Measurements from ENCODE around the gene RCC2. TPM values are rescaled to one million over a fixed set of nuclear protein-coding genes. Genes with fewer than 3 reads are reported as not detected.

The RCC2 gene
- total RNA-seq, 1 experiment from 2014 or later = 116 TPM

- Histone ChIP-seq H3K4me1 (ENCODE audit: control insufficient read depth, insufficient read depth, low read length) (peaks cover 4% of the 10 kb centered on the region), H3K4me3 (ENCODE audit: low read depth in 2 of 2, low read length in 2 of 2) (no peak overlapping the region), H3K27me3 (ENCODE audit: control insufficient read depth, insufficient read depth, low read length) (no peaks in the 10 kb centered on the region), H3K27ac (ENCODE audit: low read length) (no peak overlapping the region), H3K36me3 (ENCODE audit: control insufficient read depth, insufficient read depth, low read length) (no peaks in the 10 kb centered on the region), H3K9me3 (ENCODE audit: control insufficient read depth, insufficient read depth, low read depth, low read length) (no peaks in the 10 kb centered on the region)
- DNase-seq (ENCODE audit: low read depth, low spot score) = no peak
- ChIA-PET POLR2A (no interaction called here), CTCF (interaction anchor here (0.6 kb wide), 1 partner anchor 72 kb away, joined by 4 read pairs; no protein-coding TSS in a partner anchor)
- intact Hi-C loops (cut with micrococcal nuclease; ENCODE audit: unreplicated experiment) (no loop called here), in situ Hi-C loops (cut with HindIII; ENCODE audit: low pct_unique_long_range_greater_than_20kb, low sequenced_read_pairs) (no loop called here)
- no TSS peak for BruUV-seq (replicated peaks)
- TF ChIP-seq, protein P1, sequence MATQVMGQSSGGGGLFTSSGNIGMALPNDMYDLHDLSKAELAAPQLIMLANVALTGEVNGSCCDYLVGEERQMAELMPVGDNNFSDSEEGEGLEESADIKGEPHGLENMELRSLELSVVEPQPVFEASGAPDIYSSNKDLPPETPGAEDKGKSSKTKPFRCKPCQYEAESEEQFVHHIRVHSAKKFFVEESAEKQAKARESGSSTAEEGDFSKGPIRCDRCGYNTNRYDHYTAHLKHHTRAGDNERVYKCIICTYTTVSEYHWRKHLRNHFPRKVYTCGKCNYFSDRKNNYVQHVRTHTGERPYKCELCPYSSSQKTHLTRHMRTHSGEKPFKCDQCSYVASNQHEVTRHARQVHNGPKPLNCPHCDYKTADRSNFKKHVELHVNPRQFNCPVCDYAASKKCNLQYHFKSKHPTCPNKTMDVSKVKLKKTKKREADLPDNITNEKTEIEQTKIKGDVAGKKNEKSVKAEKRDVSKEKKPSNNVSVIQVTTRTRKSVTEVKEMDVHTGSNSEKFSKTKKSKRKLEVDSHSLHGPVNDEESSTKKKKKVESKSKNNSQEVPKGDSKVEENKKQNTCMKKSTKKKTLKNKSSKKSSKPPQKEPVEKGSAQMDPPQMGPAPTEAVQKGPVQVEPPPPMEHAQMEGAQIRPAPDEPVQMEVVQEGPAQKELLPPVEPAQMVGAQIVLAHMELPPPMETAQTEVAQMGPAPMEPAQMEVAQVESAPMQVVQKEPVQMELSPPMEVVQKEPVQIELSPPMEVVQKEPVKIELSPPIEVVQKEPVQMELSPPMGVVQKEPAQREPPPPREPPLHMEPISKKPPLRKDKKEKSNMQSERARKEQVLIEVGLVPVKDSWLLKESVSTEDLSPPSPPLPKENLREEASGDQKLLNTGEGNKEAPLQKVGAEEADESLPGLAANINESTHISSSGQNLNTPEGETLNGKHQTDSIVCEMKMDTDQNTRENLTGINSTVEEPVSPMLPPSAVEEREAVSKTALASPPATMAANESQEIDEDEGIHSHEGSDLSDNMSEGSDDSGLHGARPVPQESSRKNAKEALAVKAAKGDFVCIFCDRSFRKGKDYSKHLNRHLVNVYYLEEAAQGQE (IDR thresholded peaks at IDR 0.05; ENCODE audit: insufficient read depth in 1 of 2, low read depth in 2 of 2, low read length in 1 of 2) = no peak
- TF ChIP-seq POLR2AphosphoS5 (IDR thresholded peaks at IDR 0.05; ENCODE audit: low read depth, low read length) (no peak), CTCF (IDR thresholded peaks at IDR 0.05) (no peak)
- no peak for ATAC-seq
Observed at GRCh38 chr1:17372955-17373354, 66.5 kb downstream of the RCC2 start.

DNA sequence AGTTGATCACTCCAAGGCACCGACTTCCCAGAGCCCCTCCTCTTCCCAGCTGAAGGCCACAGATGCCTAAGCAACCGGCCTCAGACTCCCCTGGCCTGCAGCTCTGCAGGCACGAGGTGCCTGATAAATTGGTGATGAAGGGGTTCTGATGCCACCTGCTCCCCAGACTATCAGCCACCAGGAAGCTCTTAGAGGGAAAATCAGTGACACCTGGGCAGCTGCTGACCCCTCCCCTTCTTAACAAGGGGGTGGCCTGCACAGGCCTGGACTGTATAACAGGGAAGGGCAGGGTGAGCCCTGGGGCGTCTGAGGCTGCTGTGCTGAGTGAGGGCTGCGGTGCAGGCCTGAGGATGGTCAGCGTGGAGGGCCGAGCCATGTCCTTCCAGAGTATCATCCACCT is 67.6 kb downstream of the RCC2 start, which contains the start of gene PADI6:
Gene PADI6, plus strand, starts transcription at position 301 of the 400 bp plus-strand sequence. Its CDS starts 50 bp downstream, at position 351.
- ATAC-seq (no peak), DNase-seq (ENCODE audit: low read depth, low spot score) (no peak)
- Histone ChIP-seq H3K9me3 (ENCODE audit: control insufficient read depth, insufficient read depth, low read depth, low read length) (no peaks in the 10 kb centered on the region), H3K36me3 (ENCODE audit: control insufficient read depth, insufficient read depth, low read length) (no peaks in the 10 kb centered on the region), H3K4me3 (ENCODE audit: low read depth in 2 of 2, low read length in 2 of 2) (no peak within 1 kb of the TSS), H3K4me1 (ENCODE audit: control insufficient read depth, insufficient read depth, low read length) (peaks cover 4% of the 10 kb centered on the region), H3K27me3 (ENCODE audit: control insufficient read depth, insufficient read depth, low read length) (no peaks in the 10 kb centered on the region), H3K27ac (ENCODE audit: low read length) (no peak within 1 kb of the TSS)
- intact Hi-C loops (cut with micrococcal nuclease; ENCODE audit: unreplicated experiment) (no loop called here), in situ Hi-C loops (cut with HindIII; ENCODE audit: low pct_unique_long_range_greater_than_20kb, low sequenced_read_pairs) (no loop called here)
- POLR2A ChIA-PET = no interaction called here
- CTCF ChIA-PET = no interaction called here
- TF ChIP-seq TCF7L2 (IDR thresholded peaks at IDR 0.05; ENCODE audit: low read depth, low read length) (no peak), SIN3A (IDR thresholded peaks at IDR 0.05; ENCODE audit: borderline replicate concordance, insufficient read depth, low read depth, low read length) (no peak), CTCF (IDR thresholded peaks at IDR 0.05) (no peak), POLR2AphosphoS5 (IDR thresholded peaks at IDR 0.05; ENCODE audit: low read depth, low read length) (no peak)
- TF ChIP-seq, protein P1 (IDR thresholded peaks at IDR 0.05; ENCODE audit: insufficient read depth in 1 of 2, low read depth in 2 of 2, low read length in 1 of 2) = no peak
- BruUV-seq (replicated peaks) = no TSS peak
